Measurements from ENCODE around the gene EGFR.

DNA sequence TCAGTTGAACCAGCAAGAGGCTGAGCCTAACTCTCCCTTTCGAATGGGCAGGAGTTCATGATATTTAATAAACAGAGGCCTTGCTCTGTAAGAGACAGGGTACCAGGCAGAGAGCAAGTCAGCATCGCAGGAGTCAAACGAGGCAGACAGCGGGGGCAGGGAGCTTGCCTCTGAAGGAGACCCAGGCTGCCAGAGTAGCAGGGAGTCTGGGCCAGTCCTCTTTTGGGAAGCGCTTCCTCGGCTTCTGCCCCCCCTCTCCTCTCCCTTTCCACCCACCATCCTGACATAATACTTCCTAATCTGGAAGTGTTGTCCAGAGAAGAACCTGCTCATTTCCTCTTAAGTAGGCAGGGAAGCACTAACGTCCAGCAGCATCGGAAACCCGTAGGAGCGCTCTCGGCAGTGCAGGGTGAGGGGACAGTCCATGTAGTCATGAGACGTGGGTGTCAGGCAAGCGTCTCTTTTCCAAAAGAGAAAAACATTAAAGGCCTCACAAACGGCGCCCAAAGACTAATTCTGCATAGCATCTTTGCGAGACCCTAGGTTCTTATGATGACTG, 171.1 kb downstream of the EGFR start:
- TF ChIP-seq CTCF (IDR thresholded peaks at IDR 0.05; ENCODE audit: low read depth, low read length, poor library complexity, severe bottlenecking) (no peak), EZH2phosphoT487 (IDR thresholded peaks at IDR 0.05; ENCODE audit: borderline replicate concordance, low read length) (no peak)
